Adrenal gland (tissue), 5 donors: ENCODE measurements around the gene CDHR2.

Experiments used
- POLR2A ChIP-seq, 2 donors: fragments of 450-650 bp; IDR thresholded peaks; one replicate each; pipeline ENCODE4 v1.6.1; 2017; ENCODE audit warnings: antibody characterized with exemption in 2 of 2, mild to moderate bottlenecking in 2 of 2, moderate library complexity in 1 of 2
- TF ChIP-seq, protein P1 (sequence below), 6 experiments: fragments of 450-650 bp in 4 of 6; fragments of 200-600 bp in 2 of 6; sonication (generic) in 1 of 6; IDR thresholded peaks; 1 replicate in 5 of 6; 2 replicates in 1 of 6; pipeline versions ENCODE4 v1.5.1 to v1.8.0; 2016 to 2021; ENCODE audit warnings: antibody characterized with exemption in 6 of 6, mild to moderate bottlenecking in 2 of 6, moderate library complexity in 1 of 6
- donor health status: DM: no; HTN: no; CAD: no.

DNA sequence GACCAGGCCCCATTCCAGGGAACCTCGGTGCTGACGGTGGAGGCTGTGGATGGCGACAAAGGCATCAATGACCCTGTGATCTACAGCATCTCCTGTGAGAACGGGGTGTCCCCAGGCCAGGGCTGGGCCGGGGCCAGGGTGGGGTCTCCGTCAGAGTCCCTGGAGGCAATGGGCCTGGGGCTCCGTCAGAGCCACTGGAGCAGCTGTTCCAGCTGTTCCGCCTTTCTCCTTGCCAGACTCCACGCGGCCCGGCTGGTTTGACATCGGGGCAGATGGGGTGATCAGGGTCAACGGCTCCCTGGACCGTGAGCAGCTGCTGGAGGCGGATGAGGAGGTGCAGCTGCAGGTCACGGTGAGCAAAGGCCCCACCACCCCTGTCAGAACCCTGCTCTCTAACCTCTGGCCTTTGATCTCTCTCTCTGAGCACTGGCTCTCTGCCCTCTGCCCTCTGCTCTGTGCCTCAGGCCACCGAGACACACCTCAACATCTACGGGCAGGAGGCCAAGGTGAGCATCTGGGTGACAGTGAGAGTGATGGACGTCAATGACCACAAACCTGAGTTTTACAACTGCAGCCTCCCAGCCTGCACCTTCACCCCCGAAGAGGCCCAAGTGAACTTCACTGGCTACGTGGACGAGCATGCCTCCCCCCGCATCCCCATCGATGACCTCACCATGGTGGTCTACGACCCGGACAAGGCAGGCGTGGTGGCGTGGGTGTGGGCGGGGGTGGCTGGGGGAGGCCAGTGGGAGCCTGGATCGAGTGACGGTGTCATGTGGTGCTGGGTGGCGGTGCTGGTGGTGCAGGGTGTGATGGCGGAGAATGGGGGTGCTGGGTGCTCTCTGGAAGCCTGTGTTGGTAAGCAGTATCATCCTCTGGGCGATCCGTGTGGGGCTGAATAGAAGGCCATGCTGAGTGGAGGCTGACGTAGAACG, 26.6 kb downstream of the CDHR2 start:
- TF ChIP-seq, protein P1, sequence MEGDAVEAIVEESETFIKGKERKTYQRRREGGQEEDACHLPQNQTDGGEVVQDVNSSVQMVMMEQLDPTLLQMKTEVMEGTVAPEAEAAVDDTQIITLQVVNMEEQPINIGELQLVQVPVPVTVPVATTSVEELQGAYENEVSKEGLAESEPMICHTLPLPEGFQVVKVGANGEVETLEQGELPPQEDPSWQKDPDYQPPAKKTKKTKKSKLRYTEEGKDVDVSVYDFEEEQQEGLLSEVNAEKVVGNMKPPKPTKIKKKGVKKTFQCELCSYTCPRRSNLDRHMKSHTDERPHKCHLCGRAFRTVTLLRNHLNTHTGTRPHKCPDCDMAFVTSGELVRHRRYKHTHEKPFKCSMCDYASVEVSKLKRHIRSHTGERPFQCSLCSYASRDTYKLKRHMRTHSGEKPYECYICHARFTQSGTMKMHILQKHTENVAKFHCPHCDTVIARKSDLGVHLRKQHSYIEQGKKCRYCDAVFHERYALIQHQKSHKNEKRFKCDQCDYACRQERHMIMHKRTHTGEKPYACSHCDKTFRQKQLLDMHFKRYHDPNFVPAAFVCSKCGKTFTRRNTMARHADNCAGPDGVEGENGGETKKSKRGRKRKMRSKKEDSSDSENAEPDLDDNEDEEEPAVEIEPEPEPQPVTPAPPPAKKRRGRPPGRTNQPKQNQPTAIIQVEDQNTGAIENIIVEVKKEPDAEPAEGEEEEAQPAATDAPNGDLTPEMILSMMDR (IDR thresholded peaks at IDR 0.05): no peak
- TF ChIP-seq POLR2A (IDR thresholded peaks at IDR 0.05): no peak
